OCI-LY7 (cell line): Measurements from ENCODE around the gene EPN1. TPM values are rescaled to one million over a fixed set of nuclear protein-coding genes. Genes with fewer than 3 reads are reported as not detected.

Source experiments
- BruUV-seq: library from RNA; stranded (reverse); fragments of 400-500 nt; replicated peaks from 2 replicates; lab custom pipeline; 2021; lab: Mats Ljungman, UMichigan
- CTCF ChIA-PET: fragments of 300-600 bp; sonication (Branson Sonifier 250); formaldehyde crosslinking; loops from one replicate; lab custom pipeline; 2022; ENCODE audit warnings: antibody characterized with exemption; ENCODE audit not compliant: unreplicated experiment; lab: Charles Lee
- POLR2A ChIA-PET: fragments of 300-600 bp; sonication (Branson Sonifier 250); formaldehyde crosslinking; loops from one replicate; lab custom pipeline; 2022; ENCODE audit warnings: antibody characterized with exemption; lab: Charles Lee
- DNase-seq: peaks from one replicate; pipeline ENCODE4 v3.0.0-alpha.2; 2015; ENCODE audit warnings: low spot score
- H2AFZ ChIP-seq: fragments of 200-600 bp; sonication (generic), shearing (Covaris generic); 2 replicates; pipeline ENCODE4 v1.6.1; 2014; ENCODE audit warnings: mild to moderate bottlenecking, antibody characterized with exemption, low read length, moderate library complexity
- H3K27ac ChIP-seq: fragments of 200-600 bp; sonication (generic); 2 replicates; pipeline ENCODE4 v1.5.1; 2014; ENCODE audit warnings: mixed run types, low read depth, mild to moderate bottlenecking, moderate library complexity, low read length, inconsistent platforms; ENCODE audit not compliant: poor library complexity, severe bottlenecking
- H3K36me3 ChIP-seq: fragments of 200-600 bp; sonication (generic); 2 replicates; pipeline ENCODE4 v1.6.1; 2014; ENCODE audit warnings: mild to moderate bottlenecking, antibody characterized with exemption, low read length, moderate library complexity, mixed read lengths; ENCODE audit not compliant: insufficient read depth
- H3K4me1 ChIP-seq: fragments of 200-600 bp; sonication (generic); 2 replicates; pipeline ENCODE4 v1.5.1; 2014; ENCODE audit warnings: mild to moderate bottlenecking, low read length; ENCODE audit not compliant: insufficient read depth, poor library complexity, severe bottlenecking
- H3K4me2 ChIP-seq: fragments of 200-600 bp; sonication (generic); 2 replicates; pipeline ENCODE4 v1.6.1; 2014; ENCODE audit warnings: mild to moderate bottlenecking, low read length
- H3K4me3 ChIP-seq: fragments of 200-600 bp; sonication (generic); 2 replicates; pipeline ENCODE4 v1.5.1; 2014; ENCODE audit warnings: mild to moderate bottlenecking, low read depth, low read length; ENCODE audit not compliant: poor library complexity, severe bottlenecking
- H3K79me2 ChIP-seq: fragments of 200-600 bp; sonication (generic); 2 replicates; pipeline ENCODE4 v1.6.1; 2016; ENCODE audit warnings: low read depth, mild to moderate bottlenecking, low read length, moderate library complexity, mixed read lengths; ENCODE audit not compliant: insufficient read depth
- H3K9me2 ChIP-seq: fragments of 200-600 bp; sonication (generic); 2 replicates; pipeline ENCODE4 v1.6.1; 2016; ENCODE audit warnings: mild to moderate bottlenecking, low read length, mixed read lengths; ENCODE audit not compliant: insufficient read depth
- H3K9me3 ChIP-seq: fragments of 200-600 bp; sonication (generic); 2 replicates; pipeline ENCODE4 v1.6.1; 2014; ENCODE audit warnings: mild to moderate bottlenecking, mixed run types, low read length, mixed read lengths
- H4K20me1 ChIP-seq: fragments of 200-600 bp; sonication (generic); 2 replicates; pipeline ENCODE4 v1.6.1; 2014; ENCODE audit warnings: mild to moderate bottlenecking, antibody characterized with exemption, low read length, moderate library complexity, mixed read lengths; ENCODE audit not compliant: insufficient read depth
- CTCF ChIP-seq: fragments of 200-600 bp; sonication (generic); conservative IDR thresholded peaks from 2 replicates; pipeline ENCODE4 v1.5.1; 2014; ENCODE audit warnings: mild to moderate bottlenecking, antibody characterized with exemption, low read length, moderate library complexity, mixed read lengths
- EZH2phosphoT487 ChIP-seq: fragments of 200-600 bp; sonication (generic); IDR thresholded peaks from 2 replicates; pipeline ENCODE4 v1.6.1; 2018; ENCODE audit warnings: low read depth, borderline replicate concordance, mild to moderate bottlenecking, mixed run types, antibody characterized with exemption, low read length, moderate library complexity, mixed read lengths
- intact Hi-C: fragments of 100-400 bp; cut with micrococcal nuclease; formaldehyde crosslinking; loops from one replicate; pipeline ENCODE4 v1.10.0; 2022; ENCODE audit not compliant: unreplicated experiment
- total RNA-seq, 2 experiments: library from RNA; depleted of rRNA in 1 of 2; stranded (reverse); fragments of >200 nt in 1 of 2; shearing (Covaris generic) in 1 of 2; gene quantifications; 2 replicates each; pipeline ENCODE4 v1.2.3, GENCODE V29; 2014 to 2022

Gene EPN1
- total RNA-seq, 2 experiments from 2014 or later = 40.5 to 120 TPM

- peak; percentile 89 for DNase-seq
- Histone ChIP-seq H3K9me3 (no peaks in the 10 kb centered on the region), H3K4me1 (peaks cover 51% of the 10 kb centered on the region), H3K79me2 (peaks cover 53% of the 10 kb centered on the region), H4K20me1 (no peaks in the 10 kb centered on the region), H3K4me2 (peak overlapping the region; percentile 98), H3K27ac (peak overlapping the region; percentile 90), H3K36me3 (peaks cover 53% of the 10 kb centered on the region), H2AFZ (no peak overlapping the region), H3K4me3 (peak overlapping the region; percentile 72), H3K9me2 (no peaks in the 10 kb centered on the region)
- intact Hi-C loops = no loop called here
- CTCF ChIA-PET = interaction anchor here (0.6 to 1.0 kb wide), 2 partner anchors 14 to 295 kb away, joined by 3 read pairs; no protein-coding TSS in a partner anchor
- POLR2A ChIA-PET = interaction anchor here (0.6 to 1.4 kb wide), 5 partner anchors 10 to 396 kb away, joined by 3 to 4 read pairs (median 3); partner anchors contain the start of genes FIZ1 and ZNF784
- no TSS peak for BruUV-seq
- no peak for TF ChIP-seq CTCF
- no peak for TF ChIP-seq EZH2phosphoT487
Observed at GRCh38 chr19:55646889-55647731, 27.9 kb upstream of the EPN1 start.

GRCh38 chr19:55647732-55648584 lies 27.1 kb upstream of the EPN1 start, which contains the start of gene CCDC106:
CCDC106 (plus strand) TSS chr19:55648212; CDS start chr19:55649047, 835 bp downstream.
- no peaks in the 10 kb centered on the region for H3K9me2 ChIP-seq
- ChIA-PET CTCF (interaction anchor here (0.6 to 1.0 kb wide), 2 partner anchors 15 to 294 kb away, joined by 3 read pairs; no protein-coding TSS in a partner anchor), POLR2A (interaction anchor here (0.6 to 1.1 kb wide), 3 partner anchors 48 to 397 kb away, joined by 3 read pairs; partner anchors contain the start of gene FIZ1)
- H2AFZ ChIP-seq = no peak within 1 kb of the TSS
- BruUV-seq = no TSS peak
- intact Hi-C loops = no loop called here
- H3K9me3 ChIP-seq = no peaks in the 10 kb centered on the region
- peaks cover 44% of the 10 kb centered on the region for H3K4me1 ChIP-seq
- peaks cover 61% of the 10 kb centered on the region for H3K36me3 ChIP-seq
- peak within 1 kb of the TSS; percentile 90 for H3K27ac ChIP-seq
- DNase-seq = peak; percentile 85
- TF ChIP-seq EZH2phosphoT487 (no peak), CTCF (no peak)
- H4K20me1 ChIP-seq = no peaks in the 10 kb centered on the region
- peaks cover 44% of the 10 kb centered on the region for H3K79me2 ChIP-seq
- peak within 1 kb of the TSS; percentile 98 for H3K4me2 ChIP-seq
- H3K4me3 ChIP-seq = peak within 1 kb of the TSS; percentile 72
